ENCODE results near the gene HLA-DOB. TPM values are rescaled to one million over a fixed set of nuclear protein-coding genes. Genes with fewer than 3 reads are reported as not detected.

Gene HLA-DOB
- total RNA-seq, 4 donors from 2014 or later: 5.7 TPM; not detected in 3

DNA sequence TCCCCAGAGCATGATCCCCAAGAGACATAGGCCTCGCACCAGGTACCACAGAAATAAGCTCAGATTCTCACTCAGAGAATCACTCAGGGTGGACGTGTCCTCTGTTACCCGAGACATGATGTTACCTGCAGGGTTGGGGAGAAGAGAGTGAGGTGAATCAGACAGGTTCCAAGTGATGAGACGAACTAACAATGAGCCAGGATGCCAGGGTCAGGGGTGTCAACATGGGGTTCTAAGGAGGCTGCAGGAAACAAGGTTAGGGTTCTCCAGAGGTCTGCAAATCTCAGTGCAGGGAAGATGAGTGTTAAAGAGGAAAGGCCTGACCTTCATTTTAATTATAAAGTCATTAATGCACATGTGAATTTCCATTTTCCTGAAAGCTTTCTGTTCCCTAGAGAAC lies 34.2 kb upstream of the HLA-DOB start:
- Histone ChIP-seq H3K27me3 (no peaks in the 10 kb centered on the region), H3K4me1 (peaks cover 9 to 54% (median 18%) of the 10 kb centered on the region in 4 donors), H3K36me3 (peaks cover 0 to 48% (median 16%) of the 10 kb centered on the region in 4 donors), H3K27ac (peak overlapping the region in 3 of 4 donors; percentile 99), H3K9me3 (no peaks in the 10 kb centered on the region), H3K4me3 (peak overlapping the region in 1 of 4 donors; percentile 3)
- in situ Hi-C loops (cut with MboI; ENCODE audit: low pct_ligation_motif_present in 1 of 4, low pct_unique_long_range_greater_than_20kb in 1 of 4, low sequenced_read_pairs in 3 of 4) (no loop called here), intact Hi-C loops (cut with DNase I; ENCODE audit: low total_unique reads) (no loop called here)
- DNase-seq: no peak
- 83 to 85% methylated on average over 2 to 4 of the region's 4 CpGs for WGBS, 2 donors (ENCODE audit: low coverage in 1 of 2)
- TF ChIP-seq, protein P1, sequence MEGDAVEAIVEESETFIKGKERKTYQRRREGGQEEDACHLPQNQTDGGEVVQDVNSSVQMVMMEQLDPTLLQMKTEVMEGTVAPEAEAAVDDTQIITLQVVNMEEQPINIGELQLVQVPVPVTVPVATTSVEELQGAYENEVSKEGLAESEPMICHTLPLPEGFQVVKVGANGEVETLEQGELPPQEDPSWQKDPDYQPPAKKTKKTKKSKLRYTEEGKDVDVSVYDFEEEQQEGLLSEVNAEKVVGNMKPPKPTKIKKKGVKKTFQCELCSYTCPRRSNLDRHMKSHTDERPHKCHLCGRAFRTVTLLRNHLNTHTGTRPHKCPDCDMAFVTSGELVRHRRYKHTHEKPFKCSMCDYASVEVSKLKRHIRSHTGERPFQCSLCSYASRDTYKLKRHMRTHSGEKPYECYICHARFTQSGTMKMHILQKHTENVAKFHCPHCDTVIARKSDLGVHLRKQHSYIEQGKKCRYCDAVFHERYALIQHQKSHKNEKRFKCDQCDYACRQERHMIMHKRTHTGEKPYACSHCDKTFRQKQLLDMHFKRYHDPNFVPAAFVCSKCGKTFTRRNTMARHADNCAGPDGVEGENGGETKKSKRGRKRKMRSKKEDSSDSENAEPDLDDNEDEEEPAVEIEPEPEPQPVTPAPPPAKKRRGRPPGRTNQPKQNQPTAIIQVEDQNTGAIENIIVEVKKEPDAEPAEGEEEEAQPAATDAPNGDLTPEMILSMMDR (IDR thresholded peaks at IDR 0.05): no peak
- TF ChIP-seq POLR2AphosphoS5 (IDR thresholded peaks at IDR 0.05) (no peak), EP300 (IDR thresholded peaks at IDR 0.05; ENCODE audit: low read depth) (no peak), POLR2A (IDR thresholded peaks at IDR 0.05) (no peak)

DNA sequence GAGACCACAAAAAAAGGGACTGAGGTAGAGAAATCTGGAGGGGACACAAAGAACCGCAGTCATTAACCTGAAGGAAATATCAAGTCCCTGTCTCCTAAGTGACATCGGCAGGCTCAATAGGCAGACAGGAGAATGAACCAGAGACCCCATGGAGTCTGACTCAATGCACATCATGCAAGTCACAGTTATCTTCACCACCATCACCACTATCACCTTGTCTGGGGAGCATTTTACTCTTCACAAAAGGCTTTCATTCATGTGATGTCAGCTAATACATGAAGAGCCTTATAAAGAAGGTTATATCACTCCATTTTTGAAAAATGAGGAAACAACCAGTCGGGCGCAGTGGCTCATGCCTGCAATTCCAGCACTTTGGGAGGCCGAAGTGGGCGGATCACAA lies 32.3 kb upstream of the HLA-DOB start:
- intact Hi-C loops (cut with DNase I; ENCODE audit: low total_unique reads) (no loop called here), in situ Hi-C loops (cut with MboI; ENCODE audit: low pct_ligation_motif_present in 1 of 4, low pct_unique_long_range_greater_than_20kb in 1 of 4, low sequenced_read_pairs in 3 of 4) (no loop called here)
- DNase-seq: no peak
- Histone ChIP-seq H3K9me3 (no peaks in the 10 kb centered on the region), H3K4me1 (peaks cover 9 to 53% (median 22%) of the 10 kb centered on the region in 4 donors), H3K27ac (no peak overlapping the region), H3K27me3 (no peaks in the 10 kb centered on the region), H3K36me3 (peaks cover 0 to 48% (median 16%) of the 10 kb centered on the region in 4 donors), H3K4me3 (no peak overlapping the region)
- WGBS, 2 donors (ENCODE audit: low coverage in 1 of 2): 75% methylated on average over 6 of the region's 6 CpGs; no CpG with 5 or more reads in 1 of the 2 donors
- TF ChIP-seq, protein P1 (IDR thresholded peaks at IDR 0.05): no peak
- TF ChIP-seq EP300 (IDR thresholded peaks at IDR 0.05; ENCODE audit: low read depth) (no peak), POLR2AphosphoS5 (IDR thresholded peaks at IDR 0.05) (no peak), POLR2A (IDR thresholded peaks at IDR 0.05) (no peak)

- DNase-seq: no peak
- 84 to 100% methylated on average over 2 to 8 of the region's 8 CpGs for WGBS, 2 donors (ENCODE audit: low coverage in 1 of 2)
- Histone ChIP-seq H3K4me1 (peaks cover 9 to 59% (median 28%) of the 10 kb centered on the region in 4 donors), H3K27me3 (no peaks in the 10 kb centered on the region), H3K36me3 (peaks cover 0 to 48% (median 16%) of the 10 kb centered on the region in 4 donors), H3K27ac (no peak overlapping the region), H3K4me3 (no peak overlapping the region), H3K9me3 (no peaks in the 10 kb centered on the region)
- intact Hi-C loops (cut with DNase I; ENCODE audit: low total_unique reads) (no loop called here), in situ Hi-C loops (cut with MboI; ENCODE audit: low pct_ligation_motif_present in 1 of 4, low pct_unique_long_range_greater_than_20kb in 1 of 4, low sequenced_read_pairs in 3 of 4) (no loop called here)
- TF ChIP-seq EP300 (IDR thresholded peaks at IDR 0.05; ENCODE audit: low read depth) (no peak), POLR2AphosphoS5 (IDR thresholded peaks at IDR 0.05) (no peak), POLR2A (IDR thresholded peaks at IDR 0.05) (no peak)
- TF ChIP-seq, protein P1 (IDR thresholded peaks at IDR 0.05): no peak
Observed at GRCh38 chr6:32847795-32848194, 31.0 kb upstream of the HLA-DOB start.

- Histone ChIP-seq H3K27ac (peak overlapping the region in 1 of 4 donors; percentile 98), H3K4me1 (peaks cover 8 to 61% (median 25%) of the 10 kb centered on the region in 4 donors), H3K36me3 (peaks cover 0 to 52% (median 16%) of the 10 kb centered on the region in 4 donors), H3K27me3 (no peaks in the 10 kb centered on the region), H3K9me3 (no peaks in the 10 kb centered on the region), H3K4me3 (no peak overlapping the region)
- intact Hi-C loops (cut with DNase I; ENCODE audit: low total_unique reads): no loop called here
- TF ChIP-seq, protein P1 (IDR thresholded peaks at IDR 0.05): no peak
- no peak for TF ChIP-seq EP300 (IDR thresholded peaks at IDR 0.05; ENCODE audit: low read depth)
- no peak for TF ChIP-seq POLR2A (IDR thresholded peaks at IDR 0.05)
- in situ Hi-C loops (cut with MboI; ENCODE audit: low pct_ligation_motif_present in 1 of 4, low pct_unique_long_range_greater_than_20kb in 1 of 4, low sequenced_read_pairs in 3 of 4): no loop called here
- DNase-seq: no peak
- WGBS, 2 donors (ENCODE audit: low coverage in 1 of 2): 88 to 89% methylated on average over 5 to 10 of the region's 10 CpGs
Observed at GRCh38 chr6:32847004-32847403, 30.2 kb upstream of the HLA-DOB start.
